ENCODE data around the gene ZNF57. TPM values are rescaled to one million over a fixed set of nuclear protein-coding genes. Genes with fewer than 3 reads are reported as not detected.
"Not testable (repeated sequence)": the region's sequence is repeated elsewhere in the genome, so short reads cannot be mapped to it uniquely, and the experiment has no call there.

Gene ZNF57
- total and polyA plus RNA-seq, 9 donors, result 3.7 to 6.5 (median 4.7) TPM

DNA sequence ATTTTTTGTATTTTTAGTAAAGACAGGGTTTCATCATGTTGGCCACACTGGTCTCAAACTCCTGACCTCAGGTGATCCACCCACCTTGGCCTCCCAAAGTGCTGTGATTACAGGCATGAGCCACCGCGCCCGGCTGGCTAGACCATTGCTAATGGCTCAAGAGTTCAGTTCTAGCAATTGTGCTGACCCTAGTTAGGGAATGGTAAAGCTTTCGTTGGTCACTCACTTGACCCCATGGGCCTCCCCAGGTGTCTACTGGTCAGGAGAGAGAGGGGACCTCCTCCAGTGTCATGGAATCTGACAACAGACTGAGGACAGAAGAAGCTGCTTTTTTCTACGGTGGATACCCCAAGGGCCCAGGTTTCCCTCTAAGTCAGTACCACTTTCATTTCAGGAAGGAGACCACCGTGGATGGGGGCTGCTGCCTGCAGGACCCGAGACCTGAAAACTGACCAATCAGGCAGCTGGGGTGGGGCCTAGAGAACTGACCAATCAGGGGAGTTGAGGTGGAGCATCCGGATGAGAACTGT is 34.2 kb upstream of the ZNF57 start:
- WGBS, 3 donors, result 41 to 55% (median 42%) methylated on average over 8 of the region's 8 CpGs
- DNase-seq, result no peak
- Histone ChIP-seq H3K36me3 (no peaks in the 10 kb centered on the region), H3K27me3 (no peaks in the 10 kb centered on the region), H3K4me3 (peak overlapping the region; percentile 20), H3K9me3 (no peaks in the 10 kb centered on the region), H3K27ac (peak overlapping the region in 1 of 2 donors; percentile 51), H3K4me1 (ENCODE audit: insufficient read depth) (peaks cover 14% of the 10 kb centered on the region)
- intact Hi-C loops (cut with DNase I), result loop anchor here in 1 of 4 donors (5.0 kb wide), 1 partner anchor 219 kb away; no protein-coding TSS in a partner anchor
- TF ChIP-seq EP300 (IDR thresholded peaks at IDR 0.05), result no peak
- TF ChIP-seq, protein P1, sequence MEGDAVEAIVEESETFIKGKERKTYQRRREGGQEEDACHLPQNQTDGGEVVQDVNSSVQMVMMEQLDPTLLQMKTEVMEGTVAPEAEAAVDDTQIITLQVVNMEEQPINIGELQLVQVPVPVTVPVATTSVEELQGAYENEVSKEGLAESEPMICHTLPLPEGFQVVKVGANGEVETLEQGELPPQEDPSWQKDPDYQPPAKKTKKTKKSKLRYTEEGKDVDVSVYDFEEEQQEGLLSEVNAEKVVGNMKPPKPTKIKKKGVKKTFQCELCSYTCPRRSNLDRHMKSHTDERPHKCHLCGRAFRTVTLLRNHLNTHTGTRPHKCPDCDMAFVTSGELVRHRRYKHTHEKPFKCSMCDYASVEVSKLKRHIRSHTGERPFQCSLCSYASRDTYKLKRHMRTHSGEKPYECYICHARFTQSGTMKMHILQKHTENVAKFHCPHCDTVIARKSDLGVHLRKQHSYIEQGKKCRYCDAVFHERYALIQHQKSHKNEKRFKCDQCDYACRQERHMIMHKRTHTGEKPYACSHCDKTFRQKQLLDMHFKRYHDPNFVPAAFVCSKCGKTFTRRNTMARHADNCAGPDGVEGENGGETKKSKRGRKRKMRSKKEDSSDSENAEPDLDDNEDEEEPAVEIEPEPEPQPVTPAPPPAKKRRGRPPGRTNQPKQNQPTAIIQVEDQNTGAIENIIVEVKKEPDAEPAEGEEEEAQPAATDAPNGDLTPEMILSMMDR (IDR thresholded peaks at IDR 0.05), result no peak
- no peak for TF ChIP-seq POLR2A (IDR thresholded peaks at IDR 0.05)

DNA sequence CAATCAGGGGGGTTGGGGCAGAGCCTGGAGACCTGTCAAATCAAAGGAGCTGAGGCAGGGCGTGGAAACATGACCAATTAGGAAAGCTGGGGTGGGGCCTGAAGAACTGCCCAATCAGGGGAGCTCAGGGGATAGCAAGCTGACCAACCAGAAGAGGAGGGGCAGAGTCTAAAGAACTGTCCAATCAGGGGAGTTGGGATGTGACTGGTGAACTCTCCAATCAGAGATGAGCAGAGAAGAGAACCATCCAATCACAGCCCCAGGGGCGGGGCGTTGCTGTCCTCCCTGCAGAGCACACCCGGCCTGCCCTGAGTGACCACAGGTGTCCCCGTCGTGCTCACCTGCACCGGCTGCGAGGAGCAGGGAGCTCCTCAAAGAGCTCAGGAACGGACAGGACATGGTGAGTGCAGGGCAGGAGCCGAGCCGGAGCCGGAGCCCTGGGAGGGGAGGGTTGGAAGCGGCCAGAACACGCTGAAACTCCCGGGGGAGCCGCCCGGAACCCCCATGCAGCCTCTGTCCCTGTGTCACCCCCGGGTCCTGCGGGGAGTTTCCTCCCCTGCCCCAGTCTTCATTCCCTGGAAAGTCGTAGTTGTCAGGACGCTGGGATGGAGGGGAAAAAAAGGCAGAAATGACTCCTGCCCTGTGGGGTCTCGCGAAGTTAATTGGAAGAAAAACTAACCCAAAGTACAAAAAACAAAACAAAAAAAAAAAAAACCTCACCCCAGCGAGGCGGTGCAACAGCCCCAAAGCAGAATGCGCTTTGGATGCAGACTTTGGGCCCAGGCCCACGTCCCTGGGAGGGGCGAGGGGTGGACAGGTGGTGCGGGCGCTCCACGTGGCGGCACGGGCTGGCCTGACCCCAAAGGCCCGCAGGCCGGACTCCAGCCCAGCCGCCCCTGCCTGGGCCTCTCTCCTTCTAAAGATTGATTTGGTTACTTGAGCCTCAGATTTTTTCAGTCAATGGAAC is 33.4 kb upstream of the ZNF57 start, which contains the start of gene ZNF556:
ZNF556 (plus strand) TSS at position 311 of the 967 bp plus-strand sequence; CDS start at position 398, 87 bp downstream.
- intact Hi-C loops (cut with DNase I), result loop anchor here in 1 of 4 donors (5.0 kb wide), 1 partner anchor 220 kb away; no protein-coding TSS in a partner anchor
- DNase-seq, result peak; percentile 89 to 95 (median 92)
- TF ChIP-seq, protein P1 (IDR thresholded peaks at IDR 0.05), result no peak
- TF ChIP-seq POLR2A (IDR thresholded peaks at IDR 0.05) (no peak), EP300 (IDR thresholded peaks at IDR 0.05) (no peak)
- Histone ChIP-seq H3K36me3 (no peaks in the 10 kb centered on the region), H3K4me3 (peak within 1 kb of the TSS; percentile 43), H3K27me3 (no peaks in the 10 kb centered on the region), H3K4me1 (ENCODE audit: insufficient read depth) (peaks cover 14% of the 10 kb centered on the region), H3K9me3 (no peaks in the 10 kb centered on the region), H3K27ac (peak within 1 kb of the TSS in 1 of 2 donors; percentile 51)
- 6 to 29% (median 8%) methylated on average over 34 to 36 of the region's 36 CpGs for WGBS, 3 donors

DNA sequence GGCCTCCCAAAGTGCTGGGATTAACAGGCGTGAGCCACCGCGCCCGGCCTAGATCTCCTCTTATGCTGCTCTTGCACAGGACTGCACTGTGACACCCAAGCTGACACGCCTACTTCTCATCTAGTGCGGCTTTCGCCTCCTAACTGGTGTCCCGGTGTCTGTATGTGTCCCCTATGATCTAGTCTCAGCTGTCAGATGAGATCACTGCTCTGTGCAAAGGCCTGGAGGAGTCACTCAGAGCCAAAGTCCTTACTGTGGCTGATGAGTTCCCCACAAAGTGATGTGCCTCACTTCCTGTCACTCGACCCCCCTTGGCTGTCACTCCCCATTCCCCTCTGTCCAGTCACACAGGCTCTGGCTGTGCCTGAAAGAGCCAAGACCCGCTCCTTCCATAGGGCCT is 31.1 kb upstream of the ZNF57 start:
- no peaks in the 10 kb centered on the region for H3K9me3 ChIP-seq
- intact Hi-C loops (cut with DNase I), result loop anchor here in 2 of 4 donors (5.0 to 10.0 kb wide), 2 partner anchors 215 to 222 kb away; no protein-coding TSS in a partner anchor
- no peak for TF ChIP-seq EP300 (IDR thresholded peaks at IDR 0.05)
- TF ChIP-seq POLR2A (IDR thresholded peaks at IDR 0.05), result no peak
- TF ChIP-seq, protein P1 (IDR thresholded peaks at IDR 0.05), result no peak
- no peak overlapping the region for H3K27ac ChIP-seq
- WGBS, 3 donors, result 80 to 91% (median 91%) methylated on average over 10 of the region's 10 CpGs
- no peaks in the 10 kb centered on the region for H3K27me3 ChIP-seq
- DNase-seq, result no peak
- H3K36me3 ChIP-seq, result no peaks in the 10 kb centered on the region
- H3K4me3 ChIP-seq, result no peak overlapping the region
- H3K4me1 ChIP-seq (ENCODE audit: insufficient read depth), result peaks cover 14% of the 10 kb centered on the region

DNA sequence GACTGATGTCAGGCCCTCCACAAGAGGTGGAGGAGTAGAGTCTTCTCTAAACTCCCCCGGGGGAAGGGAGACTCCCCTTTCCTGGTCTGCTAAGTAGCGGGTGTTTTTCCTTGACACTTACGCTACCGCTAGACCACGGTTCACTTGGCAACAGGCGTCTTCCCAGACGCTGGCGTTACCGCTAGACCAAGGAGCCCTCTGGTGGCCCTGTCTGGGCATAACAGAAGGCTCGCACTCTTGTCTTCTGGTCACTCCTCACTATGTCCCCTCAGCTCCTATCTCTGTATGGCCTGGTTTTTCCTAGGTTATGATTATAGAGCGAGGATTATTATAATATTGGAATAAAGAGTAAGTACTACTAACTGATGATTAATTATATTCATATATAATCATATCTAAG is 28.6 kb upstream of the ZNF57 start:
- not testable (repeated sequence) for DNase-seq; H3K27ac ChIP-seq; H3K36me3 ChIP-seq; H3K4me1 ChIP-seq (ENCODE audit: insufficient read depth); H3K27me3 ChIP-seq; H3K4me3 ChIP-seq
- intact Hi-C loops (cut with DNase I), result loop anchor here in 1 of 4 donors (10.0 kb wide), 1 partner anchor 217 kb away; no protein-coding TSS in a partner anchor
- TF ChIP-seq, protein P1 (IDR thresholded peaks at IDR 0.05), result peak in 1 of 3 donors; percentile 10
- peaks cover 0 to 11% of the 10 kb centered on the region in 2 donors for H3K9me3 ChIP-seq
- 24 to 26% (median 25%) methylated on average over 11 of the region's 11 CpGs for WGBS, 3 donors
